H4 (cell line): Measurements from ENCODE around the gene TMEM171. TPM values are rescaled to one million over a fixed set of nuclear protein-coding genes. Genes with fewer than 3 reads are reported as not detected.

Source experiments
- DNase-seq: peaks from one replicate; pipeline ENCODE4 v3.0.0-alpha.2; 2015; ENCODE audit warnings: low spot score
- total RNA-seq: library from RNA; depleted of rRNA; stranded (reverse); fragments of >200 nt; shearing (Covaris generic); gene quantifications from 2 replicates; pipeline ENCODE4 v1.2.3, GENCODE V29; 2014; rRNA removed

The TMEM171 gene, protein sequence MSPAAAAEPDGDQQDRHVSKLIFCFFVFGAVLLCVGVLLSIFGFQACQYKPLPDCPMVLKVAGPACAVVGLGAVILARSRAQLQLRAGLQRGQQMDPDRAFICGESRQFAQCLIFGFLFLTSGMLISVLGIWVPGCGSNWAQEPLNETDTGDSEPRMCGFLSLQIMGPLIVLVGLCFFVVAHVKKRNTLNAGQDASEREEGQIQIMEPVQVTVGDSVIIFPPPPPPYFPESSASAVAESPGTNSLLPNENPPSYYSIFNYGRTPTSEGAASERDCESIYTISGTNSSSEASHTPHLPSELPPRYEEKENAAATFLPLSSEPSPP
- 10.4 and 10.7 TPM in 2 replicates for total RNA-seq

DNA sequence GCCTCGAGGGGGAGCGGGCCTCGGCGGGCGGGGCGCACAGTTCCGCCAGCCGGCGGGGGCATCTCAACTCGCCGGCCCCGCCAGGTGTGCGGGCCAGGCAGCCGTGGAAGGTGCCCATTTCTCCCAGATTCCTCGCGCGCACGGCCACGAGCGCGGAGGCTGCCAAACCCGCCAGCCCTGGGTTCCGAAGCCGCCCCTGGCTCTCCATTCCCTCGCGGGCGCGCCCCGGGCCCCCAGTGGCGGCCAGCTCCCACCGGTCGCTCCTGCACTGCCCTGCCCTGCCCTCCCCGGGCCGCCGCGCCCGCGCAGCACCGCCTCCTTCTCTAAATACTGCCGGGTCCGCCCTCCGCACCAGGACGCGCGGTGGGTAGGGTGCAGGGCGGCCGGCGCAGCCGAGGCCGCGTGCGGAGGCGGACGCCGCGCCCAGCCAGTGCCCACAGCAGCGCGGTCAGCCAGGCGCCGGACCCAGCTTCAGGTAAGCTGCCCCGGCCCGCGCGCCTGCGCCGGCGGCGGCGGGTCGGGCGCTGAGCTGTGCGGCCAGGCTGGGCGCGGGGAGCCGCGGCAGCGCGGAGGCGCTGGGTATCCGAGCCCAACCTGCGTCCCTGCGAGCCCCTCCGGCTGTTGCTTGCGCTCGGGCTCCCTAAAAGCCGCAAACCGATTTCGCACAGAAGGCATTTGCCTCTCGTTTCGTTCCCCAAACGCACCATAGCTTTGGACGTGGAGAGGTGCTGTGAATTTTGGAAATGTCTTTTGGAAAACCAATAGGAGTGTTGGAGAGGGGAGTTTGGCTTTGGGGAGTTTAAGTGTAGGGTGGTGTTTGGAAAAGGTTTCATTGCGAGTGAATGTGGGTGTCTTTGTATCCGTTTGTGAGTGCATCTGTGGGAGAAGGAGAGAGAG lies at the start of gene TMEM171:
Gene TMEM171, plus strand, starts transcription at position 354 of the 897 bp plus-strand sequence. CDS start 2,799 bp downstream, outside the sequence.
- DNase-seq = no peak

DNA sequence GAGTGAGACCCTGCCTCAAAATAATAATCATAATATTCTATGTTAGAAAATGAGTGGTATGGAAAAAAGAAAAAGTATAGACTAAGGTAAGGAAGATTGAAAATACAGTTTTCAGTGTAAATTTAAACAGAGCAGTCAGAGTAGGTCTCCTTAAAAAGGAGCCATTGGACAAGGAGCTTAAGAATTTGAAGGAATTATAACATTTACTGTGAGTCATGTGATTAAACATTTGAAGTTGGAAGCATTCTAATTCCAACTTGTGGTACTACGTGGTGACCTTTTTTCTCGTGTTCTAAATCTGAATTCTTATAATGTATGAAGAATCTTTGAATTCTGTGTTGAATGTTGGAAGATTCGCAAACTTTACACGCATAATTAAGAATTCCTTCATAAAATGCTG lies 39.3 kb upstream of the TMEM171 start:
- no peak for DNase-seq

DNA sequence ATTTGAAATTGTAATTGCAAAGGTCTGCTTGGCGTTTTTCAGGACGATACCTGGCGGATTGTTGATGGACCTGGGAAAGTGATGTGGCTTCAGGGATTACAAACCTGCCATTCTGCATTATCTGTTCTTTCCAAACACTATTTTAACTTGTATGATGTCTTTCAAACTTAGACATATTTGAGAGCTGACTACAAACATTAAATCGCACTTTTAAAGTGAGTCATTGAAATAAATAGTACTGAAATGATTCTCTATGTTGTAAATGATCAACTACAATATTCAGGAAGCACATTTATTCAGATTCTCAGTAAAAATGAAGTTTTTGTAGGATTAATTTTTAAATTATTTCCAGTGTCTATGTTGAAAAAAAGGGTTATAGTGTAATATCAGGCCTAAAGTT lies 32.3 kb upstream of the TMEM171 start:
- DNase-seq = no peak

DNA sequence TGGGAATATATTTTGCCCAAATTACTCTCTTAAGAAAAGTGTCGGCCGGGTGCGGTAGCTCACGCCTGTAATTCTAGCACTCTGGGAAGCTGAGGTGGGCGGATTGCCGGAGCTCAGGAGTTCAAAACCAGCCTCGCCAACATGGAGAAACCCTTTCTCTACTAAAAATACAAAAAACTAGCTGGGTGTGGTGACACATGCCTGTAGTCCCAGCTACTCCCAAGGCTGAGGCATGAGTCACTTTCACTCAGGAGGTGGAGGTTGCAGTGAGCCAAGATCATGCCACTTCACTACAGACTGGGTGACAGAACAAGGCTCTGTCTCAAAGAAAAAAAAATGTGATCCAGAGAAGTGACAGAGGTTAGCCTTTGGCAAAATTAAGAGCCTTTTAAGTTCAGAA lies 26.4 kb upstream of the TMEM171 start:
- peak; percentile 74 for DNase-seq

DNA sequence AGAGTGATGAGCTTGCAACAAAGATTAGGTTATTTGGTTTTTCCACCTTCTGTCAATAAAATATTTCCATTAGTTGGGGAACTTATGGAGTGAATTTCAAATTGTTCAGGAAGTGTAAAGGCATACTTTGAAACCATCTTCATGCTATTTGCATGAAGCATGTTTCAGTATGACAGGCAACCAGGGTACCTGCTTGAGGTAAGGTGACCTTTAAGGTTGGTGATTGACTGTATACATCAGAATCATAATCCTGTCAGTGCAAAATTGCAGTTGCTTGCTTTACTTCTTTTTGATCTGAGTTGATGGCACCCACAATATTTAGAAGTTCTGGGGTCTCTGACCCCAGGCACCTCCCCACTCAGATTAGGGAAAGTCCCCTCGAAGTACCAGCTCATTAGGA lies 26.0 kb upstream of the TMEM171 start:
- DNase-seq = no peak

DNA sequence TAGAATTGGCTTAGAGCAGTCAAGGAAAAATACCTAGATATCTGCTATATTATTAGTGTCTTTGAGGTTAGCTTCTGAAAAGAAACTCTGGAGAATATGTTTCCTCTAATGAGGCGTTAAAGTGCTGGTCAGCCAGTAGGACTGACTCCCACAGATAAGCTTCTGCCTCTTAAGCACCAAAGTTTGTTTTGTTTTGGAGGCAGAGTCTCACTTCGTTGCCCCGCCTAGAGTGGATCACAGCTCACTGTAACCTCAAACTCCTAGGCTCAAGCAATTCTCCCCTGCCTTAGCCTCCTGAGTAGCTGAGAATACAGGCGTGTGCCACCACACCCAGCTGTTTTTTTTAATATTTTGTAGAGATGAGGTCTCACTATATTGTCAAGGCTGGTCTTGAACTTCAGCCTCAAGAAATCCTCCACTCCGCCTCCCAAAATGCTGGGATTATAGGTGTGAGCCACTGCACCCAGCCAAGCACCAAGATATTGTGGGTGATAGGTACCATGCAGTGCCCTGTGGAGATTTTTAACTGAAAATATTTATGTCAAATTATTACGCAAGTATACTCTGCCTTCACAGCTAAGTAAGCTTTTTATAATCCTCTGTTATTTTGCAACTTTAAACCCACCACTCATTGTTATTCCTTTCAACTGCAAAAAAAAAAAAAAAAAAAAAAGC lies 24.7 kb upstream of the TMEM171 start:
- DNase-seq = no peak

DNA sequence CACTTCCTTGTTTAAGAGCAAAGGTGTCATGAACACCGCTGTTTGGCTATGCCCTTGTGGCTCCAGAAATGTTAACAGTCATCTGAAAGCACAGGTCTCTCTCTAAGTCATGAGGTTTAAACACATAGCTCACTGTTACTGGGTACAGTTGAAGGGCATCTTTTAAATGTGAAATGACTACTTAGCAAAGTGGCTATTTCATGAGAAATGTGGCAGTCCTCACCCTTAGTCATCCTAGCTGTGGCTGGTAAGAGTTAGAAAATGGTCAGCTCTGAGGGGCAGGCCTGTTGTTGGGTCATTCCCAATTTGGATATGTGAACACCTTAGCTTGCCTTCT lies 24.2 kb upstream of the TMEM171 start:
- no peak for DNase-seq

DNA sequence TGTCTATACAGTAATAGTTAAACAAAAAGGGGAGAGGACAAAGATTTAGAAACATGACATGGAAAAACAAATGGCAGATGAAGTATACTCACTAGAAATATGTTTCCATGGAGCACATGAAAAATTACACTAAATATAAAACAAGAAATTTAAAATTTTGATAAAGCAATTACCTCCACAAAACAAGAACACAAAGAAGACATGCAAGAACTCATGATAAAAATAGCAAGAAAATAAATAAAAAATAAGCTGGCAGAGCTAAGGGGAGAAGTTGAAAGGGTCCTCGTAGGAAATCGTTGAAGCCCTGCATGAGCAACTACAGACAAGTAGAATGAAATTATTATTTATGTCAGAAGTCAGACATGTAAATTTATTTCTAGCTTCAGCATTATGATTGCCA lies 22.6 kb upstream of the TMEM171 start:
- no peak for DNase-seq

DNA sequence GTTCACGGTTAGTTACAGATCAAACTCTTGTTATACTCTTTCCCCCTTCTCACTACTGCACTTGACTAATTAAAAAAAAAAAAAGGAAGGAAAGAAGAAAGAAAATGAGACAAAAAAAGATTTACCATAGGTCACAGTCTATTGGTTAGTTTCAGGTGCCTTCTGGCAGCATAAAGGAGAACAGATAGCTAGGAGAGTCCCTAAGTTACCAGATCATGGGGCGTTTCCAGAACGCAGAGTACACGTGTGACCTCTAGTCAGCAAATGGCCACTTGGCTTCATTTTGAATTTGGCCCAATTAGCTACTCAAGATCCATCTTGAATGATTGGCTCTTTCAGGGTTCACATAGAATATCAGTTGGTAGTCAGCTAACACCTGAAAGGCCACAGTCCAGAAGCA lies 20.3 kb upstream of the TMEM171 start:
- DNase-seq = no peak

DNA sequence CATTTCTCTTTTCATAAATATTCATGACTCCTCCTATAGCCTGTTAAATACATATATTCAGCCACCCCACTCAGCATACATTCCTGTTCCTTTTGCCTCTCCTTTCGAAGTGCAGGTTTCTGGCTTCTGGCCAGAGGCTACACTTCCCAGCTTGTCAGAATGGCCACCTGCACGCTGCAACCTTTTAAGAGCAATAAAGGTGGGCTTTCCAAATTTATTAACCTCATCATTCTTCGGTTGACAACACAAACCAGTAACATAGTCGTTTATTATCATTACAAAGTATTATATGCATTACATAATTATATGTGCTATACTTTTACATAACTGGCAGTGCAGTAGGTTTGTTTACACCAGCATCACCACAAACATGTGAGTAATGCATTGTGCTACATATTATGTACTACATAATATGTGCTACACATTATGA lies 16.5 kb upstream of the TMEM171 start:
- DNase-seq = no peak

DNA sequence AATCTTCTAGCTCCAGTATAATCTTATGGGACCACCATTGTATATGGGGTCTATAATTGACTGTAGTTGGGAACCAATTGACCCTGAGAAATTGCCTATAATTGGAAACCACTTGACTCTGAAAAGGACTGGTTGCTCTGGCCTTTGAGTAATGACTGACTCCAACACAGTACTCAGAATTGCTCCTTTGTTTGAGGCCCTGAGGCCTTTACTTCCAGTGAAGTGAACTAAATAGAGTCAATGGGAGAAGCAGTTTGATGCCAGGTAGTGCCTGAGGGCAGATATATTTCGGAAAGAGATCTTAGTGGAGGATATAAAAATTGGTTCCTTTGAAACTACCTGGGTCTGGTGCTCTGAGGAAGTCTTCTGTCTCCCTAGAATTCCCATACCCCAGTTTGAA lies 16.0 kb upstream of the TMEM171 start:
- DNase-seq = no peak

DNA sequence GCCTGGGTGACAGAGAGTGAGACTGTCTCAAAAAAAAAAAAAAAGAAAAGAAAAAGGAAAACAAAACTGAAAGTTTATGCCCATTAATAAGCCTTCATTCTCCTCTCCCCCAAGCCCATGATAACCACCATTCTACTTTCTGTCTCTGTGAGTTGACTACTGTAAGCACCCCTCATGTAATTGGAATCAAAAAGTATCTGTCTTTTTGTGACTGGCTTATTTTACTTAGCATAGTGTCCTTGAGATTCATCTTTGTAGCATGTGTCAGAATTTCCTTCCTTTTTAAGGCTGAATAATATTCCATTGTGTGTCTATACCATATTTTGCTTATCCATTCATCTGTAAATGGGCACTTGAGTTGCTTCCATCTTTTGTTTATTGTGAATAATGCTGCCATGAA lies 14.0 kb upstream of the TMEM171 start:
- no peak for DNase-seq

DNA sequence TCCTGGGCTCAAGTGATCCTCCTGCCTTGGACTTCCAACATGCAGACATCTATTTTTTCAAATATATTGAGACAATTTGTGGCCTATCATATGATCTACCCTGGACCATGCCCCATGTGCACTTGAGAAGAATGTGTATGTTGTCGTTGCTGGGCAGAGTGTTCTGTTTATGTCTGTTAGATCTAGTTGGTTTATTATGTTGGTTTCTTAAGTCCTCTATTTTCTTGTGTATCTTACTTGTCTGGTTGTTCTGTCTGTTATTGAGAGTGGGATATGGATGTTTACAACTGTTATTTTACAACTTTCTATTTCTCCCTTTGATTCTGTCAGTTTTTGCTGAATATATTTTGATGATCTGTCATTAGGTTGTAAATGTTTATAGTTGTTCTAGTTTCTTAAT lies 10.2 kb upstream of the TMEM171 start:
- DNase-seq = no peak

DNA sequence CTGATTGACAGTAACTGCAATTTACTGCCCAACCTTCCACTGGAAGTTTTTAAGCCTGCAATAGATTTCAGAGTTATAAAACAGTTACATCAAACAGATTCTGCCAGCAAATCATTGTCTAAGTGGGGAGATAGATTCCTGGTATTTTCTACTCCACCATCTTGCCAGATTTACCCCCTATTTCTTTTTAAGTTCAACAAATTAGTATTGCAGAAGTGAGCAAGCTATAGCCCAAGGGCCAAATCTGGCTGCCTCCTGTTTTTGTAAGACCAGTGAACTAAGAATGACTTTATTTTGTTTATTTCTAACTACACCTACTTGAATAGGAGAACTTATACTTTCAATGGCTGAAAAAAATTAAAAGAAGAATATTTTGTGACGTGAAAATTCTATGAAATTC lies 8.8 kb upstream of the TMEM171 start:
- DNase-seq = no peak

DNA sequence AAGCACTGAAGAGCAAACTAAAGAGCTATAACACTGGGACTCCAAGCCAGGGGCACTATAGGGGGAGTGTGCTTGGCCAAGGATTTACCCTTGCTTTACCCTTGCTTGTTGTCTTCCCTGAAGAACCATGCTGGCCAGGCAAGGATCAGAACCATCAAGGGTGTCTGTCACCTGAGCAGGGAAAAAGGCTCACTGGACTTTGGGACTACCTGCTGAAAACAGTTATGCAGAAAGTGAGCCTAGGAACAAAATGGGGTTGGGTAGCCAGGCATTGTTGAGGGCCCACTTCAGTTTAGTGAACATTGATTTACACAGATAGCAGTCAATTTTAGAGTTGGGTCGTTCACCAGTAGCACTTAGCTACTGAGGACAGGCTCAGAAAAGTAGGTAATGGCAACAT lies 8.0 kb upstream of the TMEM171 start:
- no peak for DNase-seq

DNA sequence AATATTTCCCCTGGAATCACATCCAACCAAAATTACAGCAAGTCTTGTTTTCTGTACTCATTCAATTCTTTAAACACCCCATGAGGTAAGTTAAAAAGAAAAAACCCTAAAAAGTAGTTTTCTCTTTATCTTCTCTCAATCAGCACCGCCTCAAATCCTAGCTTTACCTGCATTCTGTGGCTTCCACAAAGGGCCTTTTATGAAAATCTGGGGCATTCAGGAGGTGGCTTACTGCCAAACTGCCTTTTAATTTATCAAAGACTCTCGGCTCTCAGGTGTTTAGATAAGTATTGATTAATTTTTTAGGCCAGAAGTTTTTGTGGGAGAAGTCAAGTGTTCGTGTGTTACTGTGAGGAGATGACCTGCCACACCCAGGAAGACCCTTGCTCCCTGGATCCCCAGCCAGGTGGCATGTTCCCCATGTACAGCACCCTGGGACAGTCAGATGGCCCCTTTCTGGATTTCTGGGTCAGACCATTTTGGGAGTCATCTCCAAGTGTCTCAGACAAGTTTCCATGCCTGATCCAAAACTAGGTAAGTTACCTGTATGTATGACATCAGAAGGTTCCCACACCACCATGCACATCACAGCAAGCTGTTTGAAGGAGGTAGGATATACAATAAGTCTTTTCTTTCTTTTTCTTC lies 6.2 kb upstream of the TMEM171 start:
- DNase-seq = no peak

DNA sequence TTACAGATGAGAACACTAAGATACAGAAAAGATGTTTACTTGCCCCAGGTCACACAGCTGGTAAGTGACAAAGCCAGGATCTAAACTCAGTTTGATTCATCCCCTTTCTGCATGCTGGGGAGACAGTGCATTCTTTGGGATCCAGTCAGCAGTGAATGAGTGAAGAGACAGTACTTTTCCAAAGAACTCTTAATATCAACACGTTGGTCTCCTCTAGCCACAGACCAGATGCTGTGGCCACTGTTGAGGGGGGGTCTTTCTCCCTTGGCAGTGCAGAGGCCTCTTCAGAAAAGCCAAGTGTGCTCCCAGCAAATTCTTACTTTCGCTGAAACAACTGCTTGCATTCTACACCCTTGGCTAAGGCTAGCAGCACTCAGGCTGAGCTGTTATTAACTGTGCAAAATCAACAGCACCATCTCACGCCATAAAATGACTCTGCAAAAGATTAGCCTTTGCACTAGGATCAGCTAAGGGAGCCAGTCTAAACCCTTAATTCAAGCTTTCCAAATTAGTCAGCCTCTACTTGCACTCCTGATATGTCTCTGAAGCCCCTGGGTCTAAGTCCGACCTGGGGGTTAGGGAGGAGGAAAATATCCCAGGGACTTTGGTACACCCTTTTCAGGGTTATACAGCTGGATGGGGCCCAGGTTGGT lies 4.8 kb upstream of the TMEM171 start:
- peak; percentile 78 for DNase-seq

DNA sequence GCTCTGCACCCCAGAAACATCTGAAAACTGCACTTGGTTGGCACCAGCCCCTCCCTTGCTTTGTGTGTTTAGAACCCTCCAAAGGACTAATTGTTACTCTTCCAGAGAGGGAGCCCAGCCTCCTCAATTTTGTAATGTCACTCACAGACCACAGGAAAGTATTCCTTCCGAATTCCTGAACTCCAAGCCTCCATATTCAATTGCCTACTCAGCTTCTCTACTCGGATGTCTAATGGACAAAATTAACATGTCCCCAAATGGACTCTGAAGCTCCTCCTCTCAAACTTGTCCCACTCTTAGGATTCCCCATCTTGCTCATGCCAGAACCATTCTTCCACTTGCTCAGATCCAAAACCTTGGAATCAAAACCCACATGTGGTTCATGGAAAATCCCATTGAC lies 3.9 kb upstream of the TMEM171 start:
- DNase-seq = no peak

DNA sequence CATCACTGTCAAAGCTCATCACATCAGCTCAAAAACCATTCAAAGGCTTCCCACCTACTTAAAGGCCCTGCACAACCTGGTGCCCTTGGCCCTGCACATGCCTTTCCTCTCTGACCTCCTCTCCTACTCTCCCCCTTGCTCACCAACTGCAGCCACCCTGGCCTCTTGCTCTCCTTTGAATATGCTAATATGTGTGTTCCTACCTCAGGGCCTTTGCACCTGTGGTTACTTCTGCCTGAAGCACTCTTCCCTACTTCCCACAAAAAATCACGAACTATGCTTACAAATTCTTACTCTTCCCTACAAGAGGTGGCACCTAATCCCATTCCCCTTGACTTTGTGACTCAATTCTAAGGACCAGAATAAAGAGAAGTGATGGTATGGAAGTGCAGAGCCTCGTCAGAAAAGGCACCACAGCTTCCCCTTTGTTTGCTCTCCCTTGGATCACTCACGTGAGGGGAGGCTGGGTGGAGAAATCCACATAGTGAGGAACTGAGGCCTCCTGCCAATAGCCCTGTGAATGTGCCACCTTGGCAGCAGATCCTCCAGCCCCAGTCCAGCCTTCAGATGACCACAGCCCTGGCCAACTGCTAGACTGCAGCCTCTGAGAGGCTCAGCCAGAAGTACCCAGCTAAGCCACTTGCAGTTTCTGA lies 3.2 kb upstream of the TMEM171 start:
- DNase-seq = no peak

DNA sequence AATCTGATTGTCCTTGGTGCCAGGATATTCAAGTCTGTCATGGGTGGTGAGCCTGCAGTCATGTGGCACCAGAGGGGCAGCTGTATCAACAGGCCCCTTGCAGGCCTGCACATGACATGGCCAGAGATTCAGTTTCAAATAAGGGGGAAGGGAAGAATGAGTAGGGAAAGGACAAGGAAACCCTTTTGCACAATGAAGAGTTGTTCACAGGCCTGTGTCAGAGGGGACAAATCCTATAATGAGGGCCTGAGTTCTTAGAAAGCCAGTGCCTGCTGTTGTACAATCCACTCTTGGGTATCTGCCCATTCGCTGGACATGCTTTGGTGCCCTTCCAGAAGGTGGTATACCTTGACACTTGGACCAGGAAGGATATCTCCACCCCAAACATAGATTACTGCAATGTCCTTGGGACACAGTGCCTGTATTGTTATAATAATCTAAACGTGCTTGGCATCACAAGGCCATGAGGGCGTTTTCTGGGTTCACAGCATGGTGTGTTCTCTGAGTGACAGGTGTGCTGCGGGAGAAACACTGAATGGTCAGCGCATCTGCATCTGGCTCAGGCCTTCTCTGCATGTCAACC lies 1.9 kb upstream of the TMEM171 start:
- DNase-seq = no peak
